Activated CD4-positive, alpha-beta T cell treated with anti-CD3 and anti-CD28 coated beads, Interleukin-10, Interleukin-2, amounts not matched to agents 100 ng/mL and 50 ng/mL, durations not matched to agents 16 hours and 8 hours (primary cell): ENCODE measurements around the gene PSORS1C2.
"Not testable (repeated sequence)": the region's sequence is repeated elsewhere in the genome, so short reads cannot be mapped to it uniquely, and the experiment has no call there.

Source experiments
- DNase-seq: peaks from one replicate; pipeline ENCODE4 v3.0.0-alpha.2; 2020

PSORS1C2 gene

GRCh38 chr6:31165064-31165832, 26.4 kb upstream of the PSORS1C2 start:
- DNase-seq = not testable (repeated sequence)

- not testable (repeated sequence) for DNase-seq
Observed at GRCh38 chr6:31164475-31165063, 25.7 kb upstream of the PSORS1C2 start.

- no peak for DNase-seq
Observed at GRCh38 chr6:31163922-31164321, 25.1 kb upstream of the PSORS1C2 start.

- DNase-seq = no peak
Observed at GRCh38 chr6:31162463-31163165, 23.7 kb upstream of the PSORS1C2 start.

- DNase-seq = no peak
Observed at GRCh38 chr6:31161216-31162126, 22.6 kb upstream of the PSORS1C2 start.

- peak; percentile 52 for DNase-seq
Observed at GRCh38 chr6:31158863-31159855, 20.3 kb upstream of the PSORS1C2 start.

- DNase-seq = peak; percentile 99
Observed at GRCh38 chr6:31158140-31158862, 19.4 kb upstream of the PSORS1C2 start, which contains the start of gene TCF19. TCF19 (plus strand) TSS chr6:31158589; CDS start chr6:31159470, 881 bp downstream.

- no peak for DNase-seq
Observed at GRCh38 chr6:31157513-31158139, 18.8 kb upstream of the PSORS1C2 start, which contains the start of gene CCHCR1. CCHCR1 (minus strand) TSS chr6:31157802; CDS start chr6:31157600, 202 bp downstream.

- no peak for DNase-seq
Observed at GRCh38 chr6:31156641-31157040, 17.8 kb upstream of the PSORS1C2 start.

GRCh38 chr6:31154436-31154835, 15.6 kb upstream of the PSORS1C2 start:
- no peak for DNase-seq

GRCh38 chr6:31152781-31153180, 13.9 kb upstream of the PSORS1C2 start:
- DNase-seq = no peak

- no peak for DNase-seq
Observed at GRCh38 chr6:31149827-31150447, 11.1 kb upstream of the PSORS1C2 start.

GRCh38 chr6:31145386-31145785, 6.5 kb upstream of the PSORS1C2 start:
- no peak for DNase-seq

- no peak for DNase-seq
Observed at GRCh38 chr6:31144970-31145340, 6.1 kb upstream of the PSORS1C2 start.

- no peak for DNase-seq
Observed at GRCh38 chr6:31144296-31144969, 5.6 kb upstream of the PSORS1C2 start.

- DNase-seq = no peak
Observed at GRCh38 chr6:31143148-31143547, 4.3 kb upstream of the PSORS1C2 start.

GRCh38 chr6:31142361-31142761, 3.5 kb upstream of the PSORS1C2 start:
- DNase-seq = no peak

- no peak for DNase-seq
Observed at GRCh38 chr6:31140643-31141042, 1.8 kb upstream of the PSORS1C2 start.

- DNase-seq = no peak
Observed at GRCh38 chr6:31139599-31139998, 733 bp upstream of the PSORS1C2 start.
